Fibroblast of upper back skin (primary cell): ENCODE data around the gene IGSF3.
A peak's percentile ranks its signal among the peaks of the same experiment; 100 is the strongest.
"Not testable (repeated sequence)": the region's sequence is repeated elsewhere in the genome, so short reads cannot be mapped to it uniquely, and the experiment has no call there.

Experiments
- DNase-seq: peaks from one replicate; pipeline ENCODE4 v3.0.0-alpha.2; 2013

IGSF3 gene

DNA sequence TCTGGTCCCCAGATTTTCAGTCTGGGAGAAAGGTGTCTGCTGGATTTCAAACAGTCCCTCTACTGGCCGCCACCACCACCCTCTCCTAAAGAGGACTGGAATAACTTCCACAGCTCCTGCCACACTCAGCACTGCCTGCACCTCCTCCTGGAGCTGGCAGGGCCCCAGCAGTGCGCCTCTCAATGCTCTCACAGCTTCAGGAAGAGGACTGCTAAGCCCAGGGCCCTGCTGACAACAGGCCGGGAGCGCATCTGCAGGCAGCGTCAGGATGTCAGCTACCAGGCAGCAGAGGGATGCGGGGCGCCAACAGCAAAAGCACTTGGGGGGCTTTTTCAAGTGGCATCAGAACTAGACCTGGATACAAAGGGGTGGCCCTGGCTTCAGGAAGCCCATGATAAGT lies 40.2 kb downstream of the IGSF3 start:
- not testable (repeated sequence) for DNase-seq

GRCh38 chr1:116626915-116627314 lies 40.6 kb downstream of the IGSF3 start:
- not testable (repeated sequence) for DNase-seq

- DNase-seq: not testable (repeated sequence)
Observed at GRCh38 chr1:116625155-116625554, 42.4 kb downstream of the IGSF3 start.

DNA sequence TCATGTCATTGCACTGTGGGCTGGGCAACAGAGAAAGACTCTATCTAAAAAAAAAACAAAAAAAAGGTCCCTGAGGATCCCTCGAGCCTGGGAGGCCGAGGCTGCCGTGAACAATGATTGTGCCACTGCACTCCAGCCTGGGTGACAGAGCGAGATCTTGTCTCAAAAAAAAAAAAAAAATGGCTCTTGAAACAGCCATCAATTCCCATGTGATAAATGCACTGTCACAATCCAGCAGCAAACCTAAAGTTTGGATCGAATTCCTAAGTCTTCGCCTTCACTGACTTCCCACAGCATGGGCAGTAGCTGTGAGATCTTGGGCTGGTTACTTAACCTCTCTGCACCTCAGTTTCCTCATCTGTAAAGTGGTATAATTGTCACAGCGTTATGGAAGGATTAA lies 43.5 kb downstream of the IGSF3 start:
- no peak for DNase-seq

DNA sequence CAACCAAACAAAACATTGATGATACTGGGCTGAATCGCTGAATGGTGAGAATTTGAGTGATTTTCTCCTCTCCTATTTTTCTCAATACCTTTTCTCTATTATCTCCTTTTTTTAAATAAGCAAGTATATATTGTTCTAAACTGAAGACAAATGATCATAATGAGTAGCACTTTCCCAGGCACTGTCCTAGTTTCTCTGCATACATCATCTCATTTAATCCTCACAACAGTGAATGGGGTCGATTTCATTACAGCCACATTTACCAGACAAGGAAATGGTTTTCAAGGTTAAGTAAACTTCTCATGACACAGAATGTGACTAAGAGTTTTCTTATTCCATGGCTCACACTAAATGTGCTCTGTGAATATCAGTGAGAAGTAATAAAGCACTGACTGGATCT lies 45.0 kb downstream of the IGSF3 start:
- DNase-seq: not testable (repeated sequence)

GRCh38 chr1:116621756-116622155 lies 45.8 kb downstream of the IGSF3 start:
- peak; percentile 21 for DNase-seq

- not testable (repeated sequence) for DNase-seq
Observed at GRCh38 chr1:116620392-116620791, 47.1 kb downstream of the IGSF3 start.

GRCh38 chr1:116619106-116619505 lies 48.4 kb downstream of the IGSF3 start:
- DNase-seq: not testable (repeated sequence)

DNA sequence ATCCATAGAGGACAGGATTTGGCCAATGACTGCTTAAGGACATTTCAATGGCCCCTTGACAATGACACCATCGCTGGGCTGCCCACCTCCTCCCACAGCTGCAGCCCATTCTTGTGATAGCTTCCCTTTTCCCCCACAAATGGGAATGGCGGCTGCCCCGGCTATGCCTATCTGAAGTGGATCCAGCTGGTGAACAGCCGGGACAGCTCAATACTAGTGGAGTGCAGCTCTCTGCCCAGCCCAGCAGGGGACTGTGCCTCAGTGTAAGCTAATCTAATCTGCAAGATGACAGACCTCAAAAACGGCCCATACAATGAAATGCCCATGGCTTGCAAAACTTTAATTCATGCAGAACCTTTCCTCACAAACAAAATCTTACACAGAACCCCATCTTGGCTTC lies 49.7 kb downstream of the IGSF3 start:
- DNase-seq: not testable (repeated sequence)

DNA sequence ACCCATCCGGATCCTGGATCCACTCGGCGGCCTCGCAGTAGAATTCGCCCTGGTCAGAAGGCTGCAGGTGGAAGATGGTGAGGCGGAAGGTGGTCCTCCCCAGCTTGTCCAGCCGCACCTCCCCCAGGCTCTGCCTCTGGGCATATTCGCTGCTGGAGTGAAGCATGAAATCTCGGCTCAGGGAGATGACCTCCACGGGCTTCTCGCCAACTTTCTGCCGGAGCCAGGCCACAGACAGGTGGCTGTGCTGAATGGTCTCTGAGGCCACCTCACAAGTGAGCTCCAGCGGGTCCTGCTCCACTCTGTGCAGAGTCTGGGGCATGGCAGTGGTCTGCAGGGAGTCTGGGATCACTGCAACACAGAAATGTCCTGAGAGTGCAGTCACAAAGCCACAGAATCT lies 53.7 kb downstream of the IGSF3 start:
- not testable (repeated sequence) for DNase-seq

- DNase-seq: not testable (repeated sequence)
Observed at GRCh38 chr1:116609801-116610371, 57.6 kb downstream of the IGSF3 start.

GRCh38 chr1:116608841-116609240 lies 58.7 kb downstream of the IGSF3 start:
- DNase-seq: not testable (repeated sequence)

- DNase-seq: not testable (repeated sequence)
Observed at GRCh38 chr1:116608151-116608550, 59.4 kb downstream of the IGSF3 start.

GRCh38 chr1:116607463-116607862 lies 60.1 kb downstream of the IGSF3 start:
- DNase-seq: not testable (repeated sequence)

DNA sequence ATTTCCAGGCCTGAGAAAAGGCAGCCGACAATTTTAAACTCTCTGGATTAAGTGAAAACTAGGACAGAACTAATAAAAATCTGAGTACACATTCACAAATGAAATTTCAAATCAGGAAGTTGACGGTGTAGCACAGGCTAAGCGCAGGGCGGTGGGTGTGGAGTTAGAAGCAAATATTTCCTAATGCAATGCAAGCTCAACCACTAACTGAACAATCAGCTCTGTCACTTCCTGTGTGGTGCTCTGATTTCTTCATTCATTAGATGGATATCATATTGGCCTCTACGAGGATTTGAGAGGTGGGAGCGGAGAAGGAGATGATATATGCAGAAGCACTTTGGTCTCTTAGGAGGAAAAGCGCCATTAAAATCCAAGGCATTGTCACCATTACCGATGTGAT lies 61.5 kb downstream of the IGSF3 start:
- not testable (repeated sequence) for DNase-seq

DNA sequence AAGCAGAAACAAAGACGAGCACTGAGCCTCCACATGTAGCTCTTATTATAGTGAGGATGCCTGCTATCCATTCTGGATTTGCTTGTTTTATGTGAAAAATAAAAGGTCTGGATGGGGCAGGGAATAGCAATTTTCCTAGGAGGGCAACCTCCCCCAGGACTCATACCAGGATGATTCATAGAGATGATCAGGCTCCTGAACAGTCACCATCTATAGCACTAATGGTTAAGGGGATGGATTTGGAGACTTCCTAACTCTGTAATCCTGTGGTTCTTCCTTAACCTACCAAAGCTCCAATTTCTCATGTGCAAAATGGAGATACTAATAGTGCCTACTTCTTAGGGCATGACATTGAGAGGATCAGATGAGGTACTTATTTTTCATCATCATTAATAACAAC lies 62.2 kb downstream of the IGSF3 start:
- DNase-seq: no peak

GRCh38 chr1:116604408-116604807 lies 63.1 kb downstream of the IGSF3 start:
- not testable (repeated sequence) for DNase-seq

DNA sequence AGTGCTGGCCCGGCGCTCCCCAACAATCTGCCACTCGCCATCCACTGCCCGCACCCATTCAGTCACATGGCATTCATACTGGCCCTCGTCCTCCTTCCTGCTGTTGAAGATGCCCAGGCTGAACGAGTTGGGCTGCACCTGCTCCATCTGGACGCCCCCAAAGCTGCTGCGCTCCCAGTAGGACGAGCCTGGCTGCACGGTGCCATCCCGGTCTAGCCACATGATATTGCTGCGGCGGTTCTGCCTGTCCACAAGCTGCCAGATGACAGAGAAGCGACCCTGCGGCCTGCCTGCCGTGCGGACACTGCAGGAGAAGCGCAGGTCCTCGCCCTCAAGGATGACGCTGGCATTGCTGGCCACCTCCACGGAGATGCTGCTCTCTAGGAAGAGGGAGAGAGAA lies 63.9 kb downstream of the IGSF3 start:
- not testable (repeated sequence) for DNase-seq

DNA sequence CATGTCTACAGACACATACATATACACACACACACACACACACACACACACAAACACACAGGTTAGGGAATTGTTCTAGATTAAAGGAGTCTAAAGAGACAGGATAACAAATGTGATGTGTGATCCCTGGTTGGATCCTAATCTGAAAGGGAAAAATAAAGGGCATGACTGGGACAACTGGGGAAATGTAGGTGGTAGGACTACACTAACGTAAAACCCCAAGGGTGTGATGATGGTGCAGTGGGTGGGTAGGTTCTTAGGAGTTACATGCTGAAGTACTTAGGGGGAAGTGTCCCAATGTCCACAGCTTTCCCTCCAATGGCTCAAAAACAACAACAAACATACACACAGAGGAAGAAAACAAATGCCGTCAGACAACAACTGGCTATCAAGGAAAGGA lies 68.2 kb downstream of the IGSF3 start:
- not testable (repeated sequence) for DNase-seq

GRCh38 chr1:116598420-116599036 lies 69.0 kb downstream of the IGSF3 start:
- not testable (repeated sequence) for DNase-seq

DNA sequence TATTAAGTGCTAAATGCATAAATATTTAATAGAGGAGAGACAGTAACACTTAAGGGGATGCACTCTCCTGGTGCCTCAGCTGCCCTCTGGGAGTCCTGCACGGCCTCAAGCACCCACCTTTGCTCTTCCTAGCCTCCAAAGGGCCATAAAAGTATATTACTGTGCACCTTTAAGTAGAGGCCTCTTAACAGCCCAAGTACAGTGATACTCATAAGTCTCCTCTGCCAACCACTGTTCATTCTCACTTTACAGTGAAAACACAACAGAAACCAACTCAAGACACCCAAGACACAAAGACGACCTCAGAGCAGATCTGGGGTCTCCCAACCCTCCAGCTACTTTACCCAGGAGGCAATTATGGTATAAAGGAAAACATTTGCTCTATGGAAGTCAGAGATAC lies 70.1 kb downstream of the IGSF3 start:
- DNase-seq: not testable (repeated sequence)

GRCh38 chr1:116596742-116597307 lies 70.7 kb downstream of the IGSF3 start:
- DNase-seq: not testable (repeated sequence)

DNA sequence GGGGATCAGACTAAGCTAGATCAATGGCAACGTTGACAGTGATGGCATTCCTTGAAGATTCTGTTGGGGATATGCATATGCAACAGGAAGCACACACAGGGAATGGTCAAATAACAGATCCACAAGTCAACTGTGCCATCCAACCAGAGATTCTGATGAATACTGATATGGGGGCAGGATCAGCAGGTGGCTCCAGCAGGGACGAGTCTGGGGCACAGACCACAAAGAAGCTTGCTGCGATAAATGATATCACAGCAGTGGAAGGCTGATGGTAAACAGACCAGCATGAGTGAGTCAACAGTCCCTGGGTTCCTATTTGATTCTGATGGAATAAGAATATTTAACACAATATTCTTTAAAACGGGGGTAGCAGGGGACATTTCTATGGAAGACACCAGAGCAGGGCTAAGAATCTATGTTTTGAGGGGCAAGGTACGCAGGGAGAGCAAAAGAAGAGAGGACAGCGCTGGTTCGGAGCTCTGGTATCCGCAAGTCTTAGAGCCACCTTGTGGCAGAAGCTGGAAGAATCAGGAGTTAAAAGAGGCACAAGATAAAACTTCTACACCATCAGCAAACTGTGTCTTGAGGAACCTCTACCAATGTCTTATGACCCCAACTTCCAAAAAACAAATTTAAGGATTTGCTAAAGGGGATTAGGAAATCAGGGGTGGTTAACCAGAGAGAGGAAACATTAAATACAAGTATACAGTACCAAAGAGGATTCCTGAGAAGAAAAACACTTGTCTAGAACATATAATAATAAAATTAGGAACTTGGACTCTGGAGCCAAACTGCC lies 71.4 kb downstream of the IGSF3 start:
- peak; percentile 28 for DNase-seq
